Mucosa of stomach (tissue), 1 donor: Measurements from ENCODE around the gene AFDN.

ENCODE experiments used
- H3K27me3 ChIP-seq: one replicate; pipeline ENCODE4 v1.7.0; 2013; ENCODE audit warnings: mild to moderate bottlenecking, low read length; ENCODE audit not compliant: control insufficient read depth, insufficient read depth
- H3K36me3 ChIP-seq: one replicate; pipeline ENCODE4 v1.7.0; 2013; ENCODE audit warnings: low read length; ENCODE audit not compliant: control insufficient read depth, insufficient read depth
- H3K4me1 ChIP-seq: one replicate; pipeline ENCODE4 v1.7.0; 2013; ENCODE audit warnings: mild to moderate bottlenecking, low read length; ENCODE audit not compliant: control insufficient read depth, insufficient read depth
- H3K4me3 ChIP-seq: one replicate; pipeline ENCODE4 v1.7.0; 2013; ENCODE audit warnings: low read length
- H3K9ac ChIP-seq: one replicate; pipeline ENCODE4 v1.7.0; 2013; ENCODE audit warnings: mild to moderate bottlenecking, low read length, moderate library complexity
- H3K9me3 ChIP-seq: one replicate; pipeline ENCODE4 v1.7.0; 2013; ENCODE audit warnings: mild to moderate bottlenecking, low read length, moderate library complexity; ENCODE audit not compliant: control insufficient read depth
- donor health status: Pancreatic carcinoma.

Gene AFDN

DNA sequence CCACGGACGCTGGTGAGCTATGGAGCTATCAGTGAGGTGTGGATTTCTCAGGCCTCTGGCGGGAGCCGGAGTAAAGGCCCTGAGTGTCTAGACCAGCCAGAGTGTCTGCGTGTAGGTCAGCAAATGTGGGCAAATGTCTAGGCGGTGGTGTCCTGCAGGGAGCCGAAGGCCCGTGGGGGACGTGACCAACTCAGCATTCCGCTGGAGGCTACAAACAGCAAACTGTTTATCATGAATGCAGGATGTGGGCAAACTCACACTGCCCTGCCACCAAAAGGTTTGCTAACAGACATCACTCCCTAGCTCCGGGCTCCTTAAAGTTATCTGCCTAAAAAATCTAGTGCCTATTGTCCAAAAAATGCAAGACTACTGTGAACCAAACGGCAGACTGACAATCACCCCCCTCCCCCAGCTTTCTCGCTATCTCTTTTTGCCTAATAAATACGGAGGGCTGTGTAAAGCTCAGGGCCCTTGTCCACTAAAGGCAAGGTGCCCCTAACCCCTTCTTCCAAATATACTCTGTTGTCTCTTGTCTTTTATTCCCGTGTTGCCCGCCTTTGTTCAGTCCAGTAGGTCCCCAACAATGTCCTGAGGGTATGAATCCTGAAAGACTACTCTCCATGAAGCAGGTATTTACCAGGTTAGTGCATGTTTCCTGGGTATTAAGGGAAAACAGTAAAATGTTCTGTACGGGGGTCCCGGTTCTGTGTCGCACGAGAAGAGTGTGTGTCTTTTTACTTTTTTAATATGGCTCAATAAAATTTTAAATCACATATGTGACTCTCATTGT lies 29.0 kb upstream of the AFDN start:
- Histone ChIP-seq H3K9ac (no peak overlapping the region), H3K4me3 (no peak overlapping the region), H3K9me3 (no peaks in the 10 kb centered on the region), H3K27me3 (peaks cover 39% of the 10 kb centered on the region), H3K36me3 (no peaks in the 10 kb centered on the region), H3K4me1 (peaks cover 12% of the 10 kb centered on the region)

DNA sequence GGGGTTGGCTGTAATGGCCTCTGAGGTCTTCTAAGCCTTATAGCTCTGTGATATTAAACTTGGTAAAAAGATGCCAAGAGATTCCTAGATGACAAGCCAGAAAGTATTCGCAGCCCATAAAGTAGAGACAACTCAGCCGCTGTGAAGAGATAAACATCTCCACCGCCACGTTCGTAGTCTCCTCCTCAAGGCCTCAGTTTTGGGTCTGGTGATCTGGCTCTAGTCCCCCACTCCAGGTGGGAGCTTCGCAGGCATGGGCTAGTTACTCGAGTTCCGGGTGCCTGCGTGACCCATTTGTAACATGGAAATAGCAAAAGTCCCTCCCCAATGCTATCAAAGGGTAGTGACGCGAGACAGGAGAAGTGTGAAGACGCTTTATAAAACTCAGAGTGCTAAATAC lies 28.3 kb upstream of the AFDN start:
- Histone ChIP-seq H3K36me3 (no peaks in the 10 kb centered on the region), H3K9ac (no peak overlapping the region), H3K4me3 (no peak overlapping the region), H3K9me3 (no peaks in the 10 kb centered on the region), H3K4me1 (peaks cover 12% of the 10 kb centered on the region), H3K27me3 (peaks cover 39% of the 10 kb centered on the region)

GRCh38 chr6:167799033-167799821 lies 27.5 kb upstream of the AFDN start:
- Histone ChIP-seq H3K9ac (no peak overlapping the region), H3K9me3 (no peaks in the 10 kb centered on the region), H3K27me3 (peaks cover 38% of the 10 kb centered on the region), H3K4me1 (peaks cover 12% of the 10 kb centered on the region), H3K4me3 (no peak overlapping the region), H3K36me3 (no peaks in the 10 kb centered on the region)

DNA sequence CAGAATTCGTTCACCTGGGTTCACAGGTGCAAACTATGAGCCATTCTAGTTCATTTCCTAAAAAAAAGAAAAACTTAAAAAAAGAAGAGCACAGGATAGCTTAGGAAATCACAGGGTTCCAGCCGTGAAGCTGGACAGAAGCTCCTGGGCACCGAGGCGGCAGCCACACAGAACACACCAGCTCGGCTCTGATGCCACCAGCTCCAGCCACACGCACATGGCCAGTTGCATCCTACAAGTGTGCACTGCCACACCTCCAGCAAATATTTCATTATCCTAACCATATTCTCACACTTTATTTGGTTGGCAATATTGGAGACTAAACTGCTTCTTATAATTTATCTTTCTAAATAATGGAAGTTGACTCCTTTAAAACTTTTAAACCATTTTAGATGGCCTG lies 26.2 kb upstream of the AFDN start:
- no peak overlapping the region for H3K9ac ChIP-seq
- no peaks in the 10 kb centered on the region for H3K9me3 ChIP-seq
- H3K27me3 ChIP-seq = peaks cover 24% of the 10 kb centered on the region
- H3K4me3 ChIP-seq = no peak overlapping the region
- no peaks in the 10 kb centered on the region for H3K36me3 ChIP-seq
- H3K4me1 ChIP-seq = peaks cover 15% of the 10 kb centered on the region

GRCh38 chr6:167801263-167801662 lies 25.4 kb upstream of the AFDN start:
- H3K9ac ChIP-seq = no peak overlapping the region
- H3K4me3 ChIP-seq = no peak overlapping the region
- no peaks in the 10 kb centered on the region for H3K36me3 ChIP-seq
- peaks cover 17% of the 10 kb centered on the region for H3K27me3 ChIP-seq
- peaks cover 15% of the 10 kb centered on the region for H3K4me1 ChIP-seq
- no peaks in the 10 kb centered on the region for H3K9me3 ChIP-seq

GRCh38 chr6:167802339-167802738 lies 24.4 kb upstream of the AFDN start:
- Histone ChIP-seq H3K9ac (no peak overlapping the region), H3K9me3 (no peaks in the 10 kb centered on the region), H3K4me1 (peaks cover 13% of the 10 kb centered on the region), H3K36me3 (no peaks in the 10 kb centered on the region), H3K4me3 (no peak overlapping the region), H3K27me3 (peaks cover 6% of the 10 kb centered on the region)

DNA sequence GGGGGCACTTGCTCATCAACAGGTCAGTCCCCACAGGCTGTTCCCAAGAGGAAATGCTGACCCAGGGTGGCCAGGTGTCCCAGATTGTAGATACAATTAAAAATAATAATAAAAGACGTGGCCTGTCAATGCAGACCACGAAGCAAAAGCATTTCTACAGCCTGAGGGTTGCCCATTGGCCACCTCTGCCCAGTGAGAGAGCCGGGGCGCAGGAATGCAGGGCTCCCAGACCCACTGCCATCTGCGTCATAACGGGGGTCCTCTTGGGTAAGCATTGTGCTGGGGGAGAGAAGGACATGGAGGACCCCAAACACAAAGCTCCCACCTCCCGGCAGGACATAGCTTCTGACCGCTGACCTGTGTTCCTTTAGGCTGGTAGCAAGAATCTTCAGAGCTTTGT lies 22.9 kb upstream of the AFDN start:
- peaks cover 13% of the 10 kb centered on the region for H3K4me1 ChIP-seq
- no peak overlapping the region for H3K9ac ChIP-seq
- H3K4me3 ChIP-seq = no peak overlapping the region
- H3K9me3 ChIP-seq = no peaks in the 10 kb centered on the region
- no peaks in the 10 kb centered on the region for H3K36me3 ChIP-seq
- H3K27me3 ChIP-seq = peaks cover 2% of the 10 kb centered on the region

DNA sequence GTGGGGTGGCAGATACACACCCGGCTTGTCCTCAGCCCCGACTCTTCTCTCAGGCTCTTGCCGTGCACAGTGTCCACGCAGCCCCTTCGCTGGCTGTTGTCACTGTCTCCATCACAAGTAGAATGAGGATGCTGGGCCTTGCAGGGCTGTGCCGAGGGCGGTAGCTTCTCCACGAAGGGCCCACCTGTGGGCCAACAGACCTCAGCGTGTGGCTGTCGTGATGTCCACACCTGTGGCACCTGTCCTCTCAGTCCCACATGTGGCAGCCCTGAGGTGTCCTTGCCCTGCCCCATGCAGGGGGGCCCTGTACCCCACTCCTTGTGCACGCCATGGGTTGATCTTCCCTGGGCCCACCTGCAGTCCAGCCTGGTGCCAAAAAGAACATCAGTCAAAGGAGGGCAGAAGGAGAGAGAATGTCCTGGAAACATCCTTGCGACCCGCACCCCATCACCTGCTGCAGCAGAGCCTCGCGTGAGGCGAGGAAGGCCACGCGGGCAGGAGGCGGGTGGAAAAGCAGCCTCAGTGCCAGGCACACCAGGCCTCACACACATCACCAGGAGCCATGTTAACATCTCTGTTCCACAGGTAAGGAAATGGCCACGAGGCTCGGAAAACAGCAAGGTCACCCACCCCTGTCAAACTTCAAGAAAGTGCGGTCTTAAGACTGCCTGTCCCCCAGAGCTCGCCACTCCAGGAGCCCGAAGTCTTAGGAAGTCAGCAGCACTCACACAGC lies 22.3 kb upstream of the AFDN start:
- Histone ChIP-seq H3K36me3 (no peaks in the 10 kb centered on the region), H3K9ac (no peak overlapping the region), H3K4me3 (no peak overlapping the region), H3K4me1 (peaks cover 16% of the 10 kb centered on the region), H3K27me3 (peaks cover 2% of the 10 kb centered on the region), H3K9me3 (no peaks in the 10 kb centered on the region)

DNA sequence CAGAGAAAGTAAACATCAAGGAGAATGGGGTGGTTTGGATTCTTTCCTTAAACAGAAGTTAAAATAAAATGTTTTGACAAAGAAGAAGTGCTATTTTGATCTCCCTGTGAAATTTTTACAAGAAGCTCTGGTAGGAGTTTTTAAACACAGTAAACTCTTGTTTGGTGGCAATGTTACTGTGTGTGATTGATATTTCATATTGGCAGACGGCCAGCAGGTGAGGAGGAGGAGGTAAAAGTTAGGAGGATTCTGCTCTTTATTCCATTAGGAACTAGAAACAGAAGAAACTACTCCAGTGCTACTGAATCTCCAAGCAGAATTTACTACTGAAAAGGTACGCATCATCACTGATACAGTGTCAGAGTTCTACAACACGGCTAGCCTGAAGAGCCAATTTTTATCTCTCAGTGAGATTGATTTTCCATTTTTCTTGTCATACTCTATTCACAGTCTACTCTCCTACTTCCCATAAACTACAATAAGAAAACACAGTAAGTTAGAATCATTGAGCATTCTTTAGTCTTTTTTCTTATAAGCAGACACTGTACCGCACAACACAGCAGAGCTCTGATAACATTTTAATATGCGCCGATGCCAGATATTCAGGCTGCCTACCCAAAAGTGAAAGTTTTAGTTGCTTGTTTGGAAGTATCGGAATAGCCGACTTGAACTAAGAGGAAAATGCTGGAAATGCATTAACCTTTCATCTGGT lies 21.2 kb upstream of the AFDN start:
- no peak overlapping the region for H3K9ac ChIP-seq
- no peak overlapping the region for H3K4me3 ChIP-seq
- no peaks in the 10 kb centered on the region for H3K9me3 ChIP-seq
- H3K36me3 ChIP-seq = no peaks in the 10 kb centered on the region
- H3K27me3 ChIP-seq = no peaks in the 10 kb centered on the region
- H3K4me1 ChIP-seq = peaks cover 16% of the 10 kb centered on the region

DNA sequence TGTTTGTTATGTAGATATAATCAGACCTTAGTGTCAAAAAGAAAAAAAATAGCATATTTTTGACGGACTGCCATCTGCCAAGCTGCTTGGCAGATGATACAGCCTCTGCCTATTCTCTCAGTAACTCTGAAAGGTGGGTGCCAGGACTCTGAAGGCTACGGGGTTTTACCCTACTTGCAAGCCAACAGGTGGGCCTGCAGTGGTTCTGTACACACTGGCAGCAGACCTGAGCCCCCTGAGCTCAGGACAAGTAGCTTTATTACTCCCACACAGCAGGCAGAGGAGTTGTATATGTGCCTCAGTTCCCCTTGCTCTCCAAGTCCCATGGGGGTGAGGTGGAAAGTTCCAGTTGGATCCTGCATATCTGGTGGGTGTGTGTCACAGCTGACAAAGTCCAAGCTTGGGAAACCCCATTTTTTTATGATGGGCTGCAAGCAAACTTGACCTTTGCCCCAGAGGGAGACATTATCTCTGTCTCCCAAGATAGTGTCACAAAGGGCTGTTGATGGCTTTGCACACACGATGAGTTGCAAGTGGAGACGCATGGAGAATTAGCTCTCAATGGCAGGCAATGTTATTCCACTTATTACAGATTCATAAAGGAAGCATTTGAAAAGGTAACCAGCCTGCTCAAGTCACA lies 20.5 kb upstream of the AFDN start:
- no peaks in the 10 kb centered on the region for H3K27me3 ChIP-seq
- no peak overlapping the region for H3K4me3 ChIP-seq
- H3K9me3 ChIP-seq = no peaks in the 10 kb centered on the region
- H3K36me3 ChIP-seq = no peaks in the 10 kb centered on the region
- no peak overlapping the region for H3K9ac ChIP-seq
- peaks cover 16% of the 10 kb centered on the region for H3K4me1 ChIP-seq

DNA sequence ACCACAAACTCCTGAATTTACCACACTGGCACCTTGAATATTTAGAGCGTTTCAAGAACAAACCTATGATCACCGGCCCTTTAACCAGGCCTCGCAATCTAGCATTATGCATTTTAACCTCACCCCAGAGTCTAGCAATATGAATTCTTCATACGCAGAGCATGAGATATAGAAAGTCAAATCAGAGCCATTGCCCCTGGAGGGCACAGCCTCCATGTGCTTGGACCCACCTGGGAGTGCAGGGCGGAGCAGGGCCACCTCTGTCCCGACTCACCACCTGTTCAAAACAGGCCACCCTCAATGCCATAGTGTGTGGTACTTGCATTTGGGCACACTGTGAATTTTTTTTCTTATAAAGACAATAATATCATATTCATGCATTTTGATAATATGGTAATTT lies 19.5 kb upstream of the AFDN start:
- no peaks in the 10 kb centered on the region for H3K9me3 ChIP-seq
- peaks cover 16% of the 10 kb centered on the region for H3K4me1 ChIP-seq
- H3K27me3 ChIP-seq = no peaks in the 10 kb centered on the region
- H3K36me3 ChIP-seq = no peaks in the 10 kb centered on the region
- no peak overlapping the region for H3K4me3 ChIP-seq
- H3K9ac ChIP-seq = no peak overlapping the region
